T1000 (cell line): ENCODE measurements around the gene CHST13.
A peak's percentile ranks its signal among the peaks of the same experiment; 100 is the strongest.

Source experiments
- DNase-seq: peaks from one replicate; lab custom pipeline; 2025; ENCODE audit warnings: mixed read lengths; lab: John Stamatoyannopoulos, UW

Gene CHST13

DNA sequence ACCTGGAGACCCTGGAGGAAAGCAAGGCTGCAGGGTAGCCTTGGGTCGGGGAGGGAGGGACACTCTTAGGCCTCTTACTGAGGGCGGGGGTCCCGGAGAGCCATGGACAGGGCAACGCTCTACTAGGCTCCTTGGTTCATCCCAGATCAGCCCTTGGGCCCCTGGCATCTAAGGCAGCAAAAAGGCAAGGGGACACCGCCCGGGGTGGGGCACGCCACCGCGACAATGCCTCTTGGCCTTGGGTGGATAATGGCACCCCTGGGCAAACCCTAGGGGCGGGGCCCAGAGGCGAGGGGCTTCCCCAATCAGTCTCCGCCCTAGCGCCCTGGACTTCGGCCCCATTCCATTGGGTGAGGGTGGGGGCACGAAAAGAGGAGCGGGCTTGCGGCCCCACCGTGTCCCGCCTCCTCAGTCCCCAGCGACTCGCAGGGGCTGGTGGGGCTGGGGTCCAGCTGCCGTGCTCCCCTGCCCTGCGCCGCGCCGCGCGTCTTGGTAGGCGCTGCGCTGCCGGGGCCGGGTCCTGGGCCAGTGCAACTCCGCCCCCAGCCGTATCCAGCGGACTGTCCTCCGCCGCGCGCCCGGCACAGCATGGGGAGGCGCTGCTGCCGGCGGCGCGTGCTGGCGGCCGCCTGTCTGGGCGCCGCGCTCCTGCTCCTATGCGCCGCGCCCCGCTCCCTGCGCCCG is at the start of gene CHST13:
CHST13 (plus strand) TSS at position 411 of the 684 bp plus-strand sequence; CDS start at position 589, 178 bp downstream.
- no peak for DNase-seq

DNA sequence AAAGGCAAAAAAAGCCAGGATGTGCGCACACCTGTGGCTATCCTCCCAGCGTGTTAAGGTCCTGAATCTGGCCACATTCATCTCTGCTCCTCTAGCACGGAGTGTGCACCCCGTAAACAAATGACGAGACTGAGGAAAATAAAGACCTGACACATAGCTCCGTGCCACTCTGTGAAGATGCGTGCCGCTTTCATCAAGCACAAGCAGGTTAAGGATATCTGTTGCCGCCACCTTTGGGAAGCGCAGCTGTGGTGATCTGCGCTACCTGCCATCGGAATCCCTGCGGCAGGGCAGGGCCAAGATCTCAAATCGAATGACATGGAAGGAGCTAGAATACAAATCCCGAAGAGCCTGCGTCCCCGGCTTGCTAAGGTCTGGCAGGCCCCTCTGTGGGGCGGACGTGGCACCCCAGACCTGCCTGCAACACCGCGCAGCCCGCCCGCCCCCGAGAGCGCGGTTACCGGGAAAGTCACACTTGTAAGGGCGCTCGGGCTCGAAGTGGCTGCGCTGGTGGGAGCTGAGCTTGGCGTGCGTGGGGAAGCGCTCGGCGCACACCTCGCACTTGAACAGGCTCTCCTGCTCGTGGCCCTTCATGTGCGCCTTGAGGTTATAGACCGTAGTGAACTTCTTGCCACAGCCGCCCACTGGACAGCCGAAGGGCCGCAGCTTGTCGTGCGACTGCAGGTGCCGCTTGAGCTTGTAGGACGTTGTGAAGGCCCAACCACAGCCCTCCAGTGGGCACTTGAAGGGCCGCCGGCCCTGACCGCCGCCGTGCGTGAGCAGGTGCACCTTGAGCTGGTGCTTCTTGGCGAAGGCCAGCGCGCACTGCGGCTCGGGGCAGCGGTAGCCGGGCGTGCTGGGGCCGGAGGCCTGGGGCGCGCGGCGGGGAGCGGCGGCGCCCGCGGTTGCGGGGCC is 49.2 kb upstream of the CHST13 start:
- peak; percentile 43 for DNase-seq

- DNase-seq = peak; percentile 90
These were observed 48.4 kb upstream of the CHST13 start, which contains the start of gene ZXDC for GRCh38 chr3:126475413-126476114. TSS of gene ZXDC (minus strand) at chr3:126475891. CDS start at chr3:126475865, 26 bp downstream.

DNA sequence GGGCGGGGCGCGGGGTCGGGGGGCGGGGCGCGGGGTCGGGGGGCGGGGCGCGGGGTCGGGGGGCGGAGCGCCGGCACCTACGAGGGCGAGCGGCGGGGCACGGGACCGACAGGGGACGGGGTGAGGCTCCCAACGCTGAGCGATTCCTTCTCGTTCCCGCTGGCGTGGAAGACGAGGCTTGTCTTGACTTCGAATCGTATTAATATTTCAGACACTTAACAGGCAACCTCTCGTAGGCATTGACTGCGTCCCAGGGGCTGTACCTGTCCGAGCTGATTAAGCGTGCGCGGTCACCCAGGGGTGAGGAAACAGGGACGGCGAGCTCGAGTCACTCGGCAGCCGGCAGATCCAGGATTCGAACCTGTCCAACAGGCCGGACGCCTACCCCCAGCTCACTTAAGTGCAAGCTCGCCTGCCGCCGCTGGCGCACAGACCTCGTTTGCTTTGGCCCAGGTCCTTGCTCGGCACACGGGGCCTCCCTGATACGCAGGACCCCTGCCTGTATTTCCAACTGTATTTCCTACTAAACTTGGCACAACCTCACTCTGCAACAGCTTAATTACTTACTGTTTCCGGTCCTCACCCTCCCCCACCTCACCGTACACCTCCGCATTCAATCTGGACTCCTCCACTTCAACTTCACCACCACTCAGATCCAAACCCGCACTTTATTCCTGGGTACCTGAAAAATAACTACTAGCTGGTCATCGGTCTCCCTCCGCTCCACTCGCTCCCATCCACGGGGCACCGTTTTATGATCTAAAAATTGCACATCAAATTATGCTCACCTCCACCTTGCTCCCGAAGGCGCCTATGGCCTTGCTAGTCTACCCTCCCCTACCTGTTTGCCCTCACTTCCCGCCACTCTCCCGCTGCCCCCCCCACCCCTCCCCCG is 47.5 kb upstream of the CHST13 start:
- DNase-seq = no peak

- DNase-seq = no peak
These were observed 46.9 kb upstream of the CHST13 start for GRCh38 chr3:126477061-126477380.

DNA sequence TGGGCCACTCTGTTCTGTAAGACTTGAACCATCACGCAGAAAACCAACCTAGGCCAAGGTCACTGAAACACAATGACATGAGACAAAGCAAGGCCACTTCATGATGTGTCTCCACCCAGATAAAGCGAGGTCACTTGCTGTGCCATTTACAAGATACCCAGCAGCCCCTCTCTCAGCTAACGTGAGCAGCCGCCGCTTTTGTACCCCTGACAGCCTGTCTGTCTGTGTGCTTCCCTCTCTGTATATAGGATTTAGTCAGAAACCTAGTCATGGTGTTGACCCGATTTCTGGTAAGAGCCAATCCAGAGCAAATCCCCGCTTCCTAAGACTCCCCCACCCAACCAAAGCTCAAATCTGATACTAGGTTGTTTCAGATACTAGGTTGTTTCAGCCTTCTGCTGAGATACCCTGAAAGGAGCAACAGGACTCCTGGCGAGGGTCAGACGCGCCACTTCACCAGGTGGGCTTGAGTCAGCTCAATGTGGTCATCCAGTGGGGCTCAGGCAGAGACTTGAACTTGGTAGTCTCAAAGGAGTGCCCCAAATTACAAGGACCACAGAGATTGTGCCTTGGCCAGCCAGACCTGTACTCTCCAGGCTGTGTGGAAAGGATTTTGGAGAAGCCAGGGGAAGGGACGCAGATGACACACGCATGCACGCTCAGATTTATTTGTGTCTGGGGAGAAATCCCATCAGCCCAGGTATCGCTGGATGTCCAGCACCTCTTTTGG is 45.2 kb upstream of the CHST13 start:
- DNase-seq = no peak

DNA sequence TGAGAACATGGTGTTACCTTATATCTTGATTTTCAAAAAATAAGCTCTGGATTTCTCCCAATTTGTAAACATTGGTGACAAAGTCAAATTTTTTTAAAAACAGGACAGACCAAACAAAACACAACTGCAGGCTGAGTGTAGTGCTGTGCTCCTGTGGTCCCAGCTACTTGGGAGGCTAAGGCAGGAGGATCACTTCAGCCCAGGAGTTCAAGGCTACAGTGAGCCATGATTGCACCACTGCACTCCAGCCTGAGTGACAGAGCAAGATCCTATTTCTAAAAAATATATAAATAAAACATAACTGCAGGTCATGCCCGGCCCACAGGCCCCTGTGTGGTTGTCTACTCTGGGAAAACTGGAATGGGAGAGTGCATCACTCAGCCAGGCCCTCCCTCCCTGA is 44.3 kb upstream of the CHST13 start:
- DNase-seq = no peak

DNA sequence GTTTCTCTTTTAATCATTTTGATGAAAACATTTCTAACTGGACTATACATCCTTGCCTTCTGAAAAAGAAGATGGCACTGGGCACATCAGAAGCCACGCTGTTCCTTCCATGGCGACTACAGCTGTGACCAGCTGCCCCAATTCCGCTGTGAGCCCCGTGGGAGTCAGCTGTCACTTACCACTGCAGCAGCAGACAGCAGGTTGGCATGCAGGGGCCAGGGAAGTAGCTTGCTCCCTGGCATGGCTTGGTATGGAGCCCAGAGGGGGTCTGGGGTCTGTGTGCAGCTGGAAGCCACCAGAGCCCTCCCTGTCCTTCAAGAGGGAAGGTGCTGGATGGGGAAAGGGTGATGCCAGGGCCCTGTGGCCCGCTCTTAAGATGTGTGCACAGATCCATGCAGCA is 43.7 kb upstream of the CHST13 start:
- DNase-seq = no peak

GRCh38 chr3:126480861-126481260 is 43.1 kb upstream of the CHST13 start:
- no peak for DNase-seq

DNA sequence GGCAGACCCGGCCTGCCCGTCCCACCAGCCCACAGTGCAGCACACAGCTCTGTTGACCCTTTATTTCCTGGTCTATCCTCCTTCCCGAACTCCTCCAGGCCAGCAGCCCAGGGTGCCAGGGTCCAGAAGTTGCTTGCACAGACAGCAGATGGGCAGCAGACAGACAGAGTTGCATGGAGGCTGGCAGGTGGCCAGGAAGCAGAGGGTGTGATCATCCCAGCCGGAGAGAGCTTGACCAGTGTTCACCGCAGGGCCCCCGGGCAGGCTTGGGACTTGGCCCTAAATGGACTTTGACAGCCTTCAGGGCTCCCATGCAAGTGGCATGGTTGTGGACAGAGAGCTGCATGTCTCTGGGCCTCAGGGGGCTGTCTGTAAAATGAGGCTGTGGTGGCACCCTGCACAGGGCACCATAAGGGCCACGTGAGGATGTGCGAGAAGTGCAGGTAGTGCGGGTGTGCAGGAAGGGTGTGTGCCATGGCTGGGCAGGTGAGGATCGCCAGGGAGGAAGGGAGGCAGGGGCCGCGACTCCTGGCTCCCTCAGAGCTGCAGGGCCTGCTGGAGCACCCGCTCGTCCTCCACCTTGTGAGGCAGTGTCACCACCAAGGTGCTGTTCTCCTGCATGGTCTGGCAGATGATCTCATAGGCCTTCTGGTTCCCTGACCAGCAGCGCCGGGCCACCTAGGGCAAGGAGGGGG is 42.0 kb upstream of the CHST13 start:
- DNase-seq = no peak

GRCh38 chr3:126482503-126483255 is 41.3 kb upstream of the CHST13 start:
- DNase-seq = no peak

GRCh38 chr3:126483321-126483761 is 40.6 kb upstream of the CHST13 start:
- no peak for DNase-seq

- DNase-seq = no peak
These were observed 39.8 kb upstream of the CHST13 start for GRCh38 chr3:126484148-126484547.

- no peak for DNase-seq
These were observed 39.3 kb upstream of the CHST13 start for GRCh38 chr3:126484662-126485061.

GRCh38 chr3:126485176-126485897 is 38.6 kb upstream of the CHST13 start:
- no peak for DNase-seq

- no peak for DNase-seq
These were observed 38.0 kb upstream of the CHST13 start for GRCh38 chr3:126485956-126486355.

- DNase-seq = no peak
These were observed 37.6 kb upstream of the CHST13 start for GRCh38 chr3:126486360-126486847.

DNA sequence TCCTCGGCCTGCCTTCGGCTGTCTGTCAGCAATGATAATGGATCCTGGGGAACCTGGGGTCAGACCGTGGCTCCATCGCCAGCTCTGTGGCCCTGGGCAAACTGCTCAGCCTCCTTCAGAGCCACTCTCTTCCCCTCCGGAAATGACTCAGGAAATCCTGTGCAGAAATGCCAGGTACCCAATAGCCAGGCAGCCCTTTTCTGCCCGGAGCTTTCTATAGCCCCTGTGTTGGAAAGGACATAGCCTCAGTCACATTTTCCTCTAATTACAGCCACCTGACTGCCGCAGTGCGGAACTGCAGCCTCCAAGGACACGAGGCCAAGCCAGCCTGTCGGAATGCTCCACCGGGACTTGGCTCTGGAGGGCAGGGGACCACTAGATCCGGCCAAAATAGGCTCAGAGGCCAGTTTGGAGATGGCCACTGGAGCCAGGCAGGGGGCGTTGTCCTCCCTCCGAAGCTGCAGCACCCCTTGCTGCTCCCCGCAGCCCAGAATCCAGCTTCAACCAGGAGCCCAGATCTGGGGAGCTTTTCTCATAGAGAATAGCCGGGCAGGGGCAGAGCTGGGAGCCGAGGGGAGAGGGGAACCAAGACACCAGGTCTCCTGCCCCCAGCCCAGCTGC is 36.7 kb upstream of the CHST13 start:
- DNase-seq = peak; percentile 12
